Natural killer cell (primary cell): ENCODE results near the gene SAMM50. TPM values are rescaled to one million over a fixed set of nuclear protein-coding genes. Genes with fewer than 3 reads are reported as not detected.

Experiments
- ATAC-seq, 3 donors: fragments of 150-1000 bp in 2 of 3; fragments of 200-7000 bp in 1 of 3; cut with Tn5 transposase; 1 replicate in 1 of 3; 2 replicates in 2 of 3; pipeline ENCODE4 v1.10.0; 2021; ENCODE audit warnings: mild to moderate bottlenecking in 2 of 3, moderate library complexity in 2 of 3
- DNase-seq, 2 donors: peaks; one replicate each; pipeline versions ENCODE4 v3.0.0 to v3.0.0-alpha.2; 2013 to 2021; ENCODE audit warnings: mixed read lengths in 1 of 2
- H3K27ac ChIP-seq: one replicate; pipeline ENCODE4 v1.5.1; 2013; ENCODE audit warnings: mild to moderate bottlenecking, low read length
- H3K27me3 ChIP-seq: one replicate; pipeline ENCODE4 v1.6.1; 2013; ENCODE audit warnings: low read length; ENCODE audit not compliant: control insufficient read depth, insufficient read depth
- H3K36me3 ChIP-seq: one replicate; pipeline ENCODE4 v1.6.1; 2013; ENCODE audit warnings: low read length; ENCODE audit not compliant: control insufficient read depth, insufficient read depth
- H3K4me1 ChIP-seq: one replicate; pipeline ENCODE4 v1.6.1; 2013; ENCODE audit warnings: low read length; ENCODE audit not compliant: control insufficient read depth, insufficient read depth
- H3K4me3 ChIP-seq: one replicate; pipeline ENCODE4 v1.5.1; 2013; ENCODE audit warnings: low read length
- H3K9me3 ChIP-seq: one replicate; pipeline ENCODE4 v1.6.1; 2013; ENCODE audit warnings: low read length; ENCODE audit not compliant: control insufficient read depth, insufficient read depth
- H3K27ac Mint-ChIP-seq, 2 donors: one replicate each; pipeline ENCODE4 v1.8.0; 2022; ENCODE audit warnings: mild to moderate bottlenecking in 2 of 2, mixed read lengths in 2 of 2, moderate library complexity in 1 of 2
- H3K27me3 Mint-ChIP-seq, 2 donors: one replicate each; pipeline ENCODE4 v1.8.0; 2022; ENCODE audit warnings: low read depth in 2 of 2, mixed read lengths in 2 of 2
- H3K36me3 Mint-ChIP-seq: one replicate; pipeline ENCODE4 v1.8.0; 2022; ENCODE audit warnings: mixed read lengths
- H3K4me1 Mint-ChIP-seq, 2 donors: one replicate each; pipeline ENCODE4 v1.8.0; 2022; ENCODE audit warnings: mixed read lengths in 2 of 2
- H3K4me3 Mint-ChIP-seq: one replicate; pipeline ENCODE4 v1.8.0; 2022; ENCODE audit warnings: mild to moderate bottlenecking, moderate library complexity, mixed read lengths
- H3K9me3 Mint-ChIP-seq, 2 donors: one replicate each; pipeline ENCODE4 v1.8.0; 2022; ENCODE audit warnings: mixed read lengths in 2 of 2
- CTCF ChIP-seq: fragments of 200-600 bp; IDR thresholded peaks from one replicate; pipeline ENCODE4 v1.8.0; 2022; ENCODE audit warnings: antibody characterized with exemption
- WGBS: methylation state at CpG from one replicate; pipeline ENCODE4 v1.1.7; 2013; ENCODE audit warnings: missing lambda C conversion rate; ENCODE audit not compliant: insufficient coverage; 5-methylcytosine and 5-hydroxymethylcytosine counted together
- intact Hi-C: fragments of 100-400 bp; cut with micrococcal nuclease; formaldehyde crosslinking; loops from one replicate; pipeline ENCODE4 v1.14.2; 2022
- total RNA-seq, 4 donors: library from RNA; stranded (reverse); fragments of 120-200 nt in 1 of 4; gene quantifications; one replicate each; pipeline versions ENCODE4 v1.2.3 to v1.2.4, GENCODE V29; 2013 to 2022

SAMM50 gene
- total RNA-seq, 3 donors from 2014 or later (not counting 1 experiment from before 2014, with no cell fraction given): 25.9 to 30.6 (median 29.7) TPM

- Mint-ChIP-seq H3K27me3 (peaks cover 12 to 13% of the 10 kb centered on the region in 2 donors), H3K9me3 (no peaks in the 10 kb centered on the region), H3K4me3 (no peak overlapping the region), H3K27ac (no peak overlapping the region), H3K4me1 (no peaks in the 10 kb centered on the region), H3K36me3 (no peaks in the 10 kb centered on the region)
- DNase-seq (no peak), ATAC-seq (no peak)
- Histone ChIP-seq H3K27ac (no peak overlapping the region), H3K9me3 (no peaks in the 10 kb centered on the region), H3K27me3 (no peaks in the 10 kb centered on the region), H3K4me1 (no peaks in the 10 kb centered on the region), H3K36me3 (no peaks in the 10 kb centered on the region), H3K4me3 (no peak overlapping the region)
- TF ChIP-seq CTCF: no peak
- intact Hi-C loops: loop anchor here (5.0 kb wide), 1 partner anchor 63 kb away; no protein-coding TSS in a partner anchor
- 84% methylated on average over 20 of the region's 20 CpGs for WGBS
These were observed 10.4 kb upstream of the SAMM50 start for GRCh38 chr22:43944670-43945430.

- H3K27ac ChIP-seq: no peak overlapping the region
- no peaks in the 10 kb centered on the region for H3K27me3 ChIP-seq
- no peaks in the 10 kb centered on the region for H3K36me3 Mint-ChIP-seq
- no peak overlapping the region for H3K27ac Mint-ChIP-seq
- no peak overlapping the region for H3K4me3 ChIP-seq
- H3K4me1 Mint-ChIP-seq: no peaks in the 10 kb centered on the region
- no peak overlapping the region for H3K4me3 Mint-ChIP-seq
- no peaks in the 10 kb centered on the region for H3K4me1 ChIP-seq
- H3K36me3 ChIP-seq: no peaks in the 10 kb centered on the region
- peaks cover 12 to 13% of the 10 kb centered on the region in 2 donors for H3K27me3 Mint-ChIP-seq
- intact Hi-C loops: loop anchor here (5.0 kb wide), 1 partner anchor 64 kb away; no protein-coding TSS in a partner anchor
- H3K9me3 Mint-ChIP-seq: no peaks in the 10 kb centered on the region
- WGBS: 47% methylated on average over 12 of the region's 12 CpGs
- DNase-seq (peak; percentile 51 to 80), ATAC-seq (peak; percentile 82 to 98 (median 96))
- peak; percentile 73 for TF ChIP-seq CTCF
- no peaks in the 10 kb centered on the region for H3K9me3 ChIP-seq
These were observed 9.4 kb upstream of the SAMM50 start for GRCh38 chr22:43945632-43946383.

- no peaks in the 10 kb centered on the region for H3K9me3 ChIP-seq
- no peaks in the 10 kb centered on the region for H3K4me1 ChIP-seq
- no peak for DNase-seq
- H3K9me3 Mint-ChIP-seq: no peaks in the 10 kb centered on the region
- no peaks in the 10 kb centered on the region for H3K27me3 ChIP-seq
- 75% methylated on average over 7 of the region's 7 CpGs for WGBS
- H3K4me3 Mint-ChIP-seq: no peak overlapping the region
- no peak for TF ChIP-seq CTCF
- no peak overlapping the region for H3K27ac Mint-ChIP-seq
- ATAC-seq: peak in 1 of 3 donors; percentile 20
- no peak overlapping the region for H3K4me3 ChIP-seq
- H3K27ac ChIP-seq: no peak overlapping the region
- intact Hi-C loops: loop anchor here (5.0 kb wide), 1 partner anchor 64 kb away; no protein-coding TSS in a partner anchor
- H3K4me1 Mint-ChIP-seq: no peaks in the 10 kb centered on the region
- H3K36me3 Mint-ChIP-seq: no peaks in the 10 kb centered on the region
- peaks cover 13% of the 10 kb centered on the region in 2 donors for H3K27me3 Mint-ChIP-seq
- no peaks in the 10 kb centered on the region for H3K36me3 ChIP-seq
These were observed 8.9 kb upstream of the SAMM50 start for GRCh38 chr22:43946384-43946667.
